HFF-Myc (cell line): ENCODE data around the gene ELAVL3.

ENCODE experiments used
- DNase-seq: peaks from one replicate; pipeline ENCODE4 v3.0.0-alpha.2; 2011; ENCODE audit warnings: low read depth; ENCODE audit errors: extremely low read depth
- H3K4me3 ChIP-seq: replicated peaks from 2 replicates; pipeline ENCODE4 v1.5.1; 2011; ENCODE audit warnings: low read depth, mild to moderate bottlenecking, control low read depth, low read length
- TF ChIP-seq, protein P1 (sequence below): IDR thresholded peaks from 2 replicates; pipeline ENCODE4 v1.5.1; 2012; ENCODE audit warnings: mild to moderate bottlenecking, low read depth, low read length, control low read depth; ENCODE audit errors: missing control alignments

ELAVL3 gene

DNA sequence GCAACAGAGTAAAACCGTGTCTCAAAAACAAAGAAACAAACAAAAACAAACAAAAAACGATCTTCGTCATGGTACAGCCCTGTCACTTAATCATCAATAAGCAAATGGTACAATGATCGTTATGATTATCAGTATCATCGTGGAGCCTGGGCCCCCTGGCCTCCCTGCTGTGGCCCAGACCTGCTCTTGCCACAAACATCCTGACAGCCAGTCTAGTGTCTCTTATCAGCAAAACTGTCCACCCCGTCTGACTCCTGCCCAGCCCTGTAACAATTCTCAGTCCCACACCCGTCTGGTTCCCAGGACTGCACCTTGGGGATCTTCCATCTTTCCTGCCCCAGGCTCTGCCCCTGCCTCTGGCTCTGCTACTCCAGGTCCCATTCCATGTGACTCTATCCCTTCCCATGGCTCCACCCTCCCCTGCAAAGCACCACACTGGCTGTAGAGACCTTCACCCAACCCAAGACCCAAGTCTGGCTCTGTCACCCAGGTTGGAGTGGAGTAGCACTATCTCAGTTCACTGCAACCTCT is 19.1 kb upstream of the ELAVL3 start:
- no peak overlapping the region for H3K4me3 ChIP-seq
- TF ChIP-seq, protein P1, sequence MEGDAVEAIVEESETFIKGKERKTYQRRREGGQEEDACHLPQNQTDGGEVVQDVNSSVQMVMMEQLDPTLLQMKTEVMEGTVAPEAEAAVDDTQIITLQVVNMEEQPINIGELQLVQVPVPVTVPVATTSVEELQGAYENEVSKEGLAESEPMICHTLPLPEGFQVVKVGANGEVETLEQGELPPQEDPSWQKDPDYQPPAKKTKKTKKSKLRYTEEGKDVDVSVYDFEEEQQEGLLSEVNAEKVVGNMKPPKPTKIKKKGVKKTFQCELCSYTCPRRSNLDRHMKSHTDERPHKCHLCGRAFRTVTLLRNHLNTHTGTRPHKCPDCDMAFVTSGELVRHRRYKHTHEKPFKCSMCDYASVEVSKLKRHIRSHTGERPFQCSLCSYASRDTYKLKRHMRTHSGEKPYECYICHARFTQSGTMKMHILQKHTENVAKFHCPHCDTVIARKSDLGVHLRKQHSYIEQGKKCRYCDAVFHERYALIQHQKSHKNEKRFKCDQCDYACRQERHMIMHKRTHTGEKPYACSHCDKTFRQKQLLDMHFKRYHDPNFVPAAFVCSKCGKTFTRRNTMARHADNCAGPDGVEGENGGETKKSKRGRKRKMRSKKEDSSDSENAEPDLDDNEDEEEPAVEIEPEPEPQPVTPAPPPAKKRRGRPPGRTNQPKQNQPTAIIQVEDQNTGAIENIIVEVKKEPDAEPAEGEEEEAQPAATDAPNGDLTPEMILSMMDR: no peak
- no peak for DNase-seq

DNA sequence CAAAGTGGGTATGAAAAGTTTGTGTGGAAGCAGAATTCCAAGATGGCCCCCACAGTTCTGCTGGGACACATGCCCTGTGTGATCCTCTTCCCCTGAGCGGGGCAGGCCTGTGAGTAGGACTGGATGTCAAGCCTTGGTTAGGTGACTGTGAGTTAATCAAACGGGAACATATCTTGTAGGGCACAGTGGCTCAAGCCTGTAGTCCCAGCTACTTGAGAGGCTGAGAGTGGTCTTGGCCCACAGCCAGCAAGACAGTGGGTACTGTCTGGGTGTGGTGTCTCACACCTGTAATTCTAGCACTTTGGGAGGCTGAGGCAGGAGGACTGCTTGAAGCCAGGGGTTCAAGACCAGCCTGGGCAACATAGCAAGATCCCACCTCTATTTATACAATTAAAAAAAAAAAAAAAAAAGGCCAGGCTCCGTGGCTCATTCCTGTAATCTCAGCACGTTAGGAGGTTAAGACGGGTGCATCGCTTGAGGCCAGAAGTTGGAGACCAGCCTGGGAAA is 18.4 kb upstream of the ELAVL3 start:
- DNase-seq: no peak
- H3K4me3 ChIP-seq: no peak overlapping the region
- TF ChIP-seq, protein P1: no peak

DNA sequence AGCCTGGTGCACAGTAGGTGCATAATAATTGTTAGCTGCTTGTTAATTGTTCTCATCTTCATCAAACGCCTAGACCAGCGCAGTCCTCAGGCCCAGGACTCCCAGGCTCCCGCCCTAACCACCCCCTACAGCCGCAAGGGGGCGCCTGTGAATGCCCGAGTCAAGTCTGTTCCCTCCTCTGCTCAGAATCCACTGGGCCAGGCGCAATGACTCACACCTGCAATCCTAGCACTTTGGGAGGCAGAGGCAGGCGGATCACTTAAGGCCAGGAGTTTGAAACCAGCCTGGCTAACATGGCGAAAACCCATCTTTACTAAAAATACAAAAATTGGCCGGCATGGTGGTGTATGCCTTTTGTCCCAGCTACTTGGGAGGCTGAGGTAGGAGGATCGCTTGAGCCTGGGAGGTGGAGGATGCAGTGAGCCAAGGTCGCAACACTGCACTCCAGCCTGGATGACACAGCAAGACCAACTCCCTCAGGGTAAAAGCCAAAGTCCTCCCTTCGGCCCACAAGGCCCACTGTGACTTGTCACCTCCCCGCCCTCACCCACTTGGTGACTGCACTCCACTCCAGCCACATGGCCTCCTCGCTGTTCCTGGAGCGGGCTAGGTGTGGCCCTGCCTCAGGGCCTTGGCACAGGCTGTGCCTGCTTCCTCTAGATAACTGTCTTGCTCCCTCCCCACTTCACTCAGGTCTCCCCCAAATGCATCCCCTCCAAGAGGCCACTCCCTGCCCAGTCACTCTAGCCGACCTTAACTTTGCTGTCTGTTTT is 15.7 kb upstream of the ELAVL3 start:
- peak; percentile 65 for DNase-seq
- TF ChIP-seq, protein P1: peak; percentile 91
- H3K4me3 ChIP-seq: no peak overlapping the region

DNA sequence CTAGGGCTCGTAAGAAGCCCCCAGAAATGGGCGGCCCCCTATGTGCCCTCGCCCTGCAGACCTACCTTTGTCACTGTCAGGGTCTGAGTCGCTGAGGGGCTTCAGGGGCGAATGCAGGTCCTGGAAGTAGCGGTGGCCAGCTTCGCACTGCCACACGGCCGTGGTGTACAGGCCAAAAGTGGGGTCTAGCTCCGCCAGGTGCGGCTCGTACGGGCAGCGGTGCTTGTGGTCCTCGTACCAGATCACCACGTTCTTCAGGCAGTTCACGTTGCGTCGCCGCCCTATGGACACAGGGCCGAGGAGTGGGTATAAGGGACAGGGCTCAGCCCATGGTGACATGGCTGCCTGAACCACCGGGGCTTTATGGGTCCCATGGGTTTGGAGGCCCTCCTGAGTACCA is 15.0 kb upstream of the ELAVL3 start:
- no peak overlapping the region for H3K4me3 ChIP-seq
- DNase-seq: no peak
- TF ChIP-seq, protein P1: no peak

DNA sequence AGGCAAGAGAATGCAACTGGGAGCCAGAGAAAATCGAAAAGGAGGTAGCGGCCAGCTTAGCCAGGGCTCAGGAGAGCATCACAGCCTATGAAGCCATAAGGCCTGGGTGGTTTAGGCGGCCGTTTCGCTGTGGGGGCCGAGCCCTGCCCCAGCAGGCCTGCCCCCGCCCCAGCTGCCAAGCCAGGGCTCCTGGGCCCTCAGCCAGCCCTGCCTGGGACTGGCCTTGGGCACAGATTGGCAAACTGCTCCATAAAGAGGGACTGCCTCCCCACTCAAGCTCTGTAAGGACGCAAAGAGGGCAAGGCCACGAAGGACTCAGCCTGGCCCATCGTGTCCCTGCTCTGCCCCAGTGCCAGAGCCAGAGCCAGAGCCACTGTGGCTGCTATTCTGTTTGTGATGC is 14.6 kb upstream of the ELAVL3 start:
- TF ChIP-seq, protein P1: no peak

DNA sequence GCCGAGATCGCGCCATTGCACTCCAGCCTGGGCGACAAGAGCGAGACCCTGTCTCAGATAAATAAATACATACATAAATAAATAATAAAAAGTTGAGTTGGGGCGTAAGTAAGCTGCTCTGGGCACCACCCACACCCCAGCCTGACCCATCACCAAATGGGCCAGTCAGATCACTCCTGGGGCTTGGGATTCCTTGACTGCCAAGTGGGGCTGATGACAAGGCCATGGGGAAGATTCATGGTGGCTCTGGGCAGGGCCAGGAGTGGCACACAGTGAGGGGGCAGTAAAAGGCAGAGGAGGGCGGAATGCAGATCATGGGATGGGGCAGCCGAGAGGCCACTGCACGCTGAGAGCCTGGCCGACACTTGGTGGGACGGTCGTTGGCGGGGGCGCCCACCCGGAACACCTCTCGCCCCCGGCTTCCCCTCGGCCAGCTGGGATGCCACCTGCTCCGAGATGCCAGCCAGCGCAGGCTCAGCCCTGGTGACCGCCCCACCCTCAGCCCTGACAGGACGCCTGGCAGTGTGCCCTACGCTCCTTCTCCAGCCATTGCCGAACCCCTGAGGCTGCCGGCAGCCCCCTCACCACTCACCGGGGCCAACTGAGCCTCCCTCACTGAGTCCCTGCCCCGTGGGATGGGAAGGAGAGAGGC is 13.9 kb upstream of the ELAVL3 start:
- TF ChIP-seq, protein P1: no peak

More for the DNA sequence above, 14.6 kb upstream of the ELAVL3 start:
- no peak overlapping the region for H3K4me3 ChIP-seq
- no peak for DNase-seq

More for the DNA sequence above, 13.9 kb upstream of the ELAVL3 start:
- no peak for DNase-seq
- no peak overlapping the region for H3K4me3 ChIP-seq
